ENCODE data around the gene TRERF1.

- TF ChIP-seq CTCF (conservative IDR thresholded peaks at IDR 0.05) (no peak), EZH2 (IDR thresholded peaks at IDR 0.05; ENCODE audit: low read depth) (no peak)
Measured at GRCh38 chr6:42237857-42238256, 213.9 kb downstream of the TRERF1 start.
